ENCODE measurements around the gene CLDN9.

The CLDN9 gene

GRCh38 chr16:2974319-2975056 is 38.2 kb upstream of the CLDN9 start:
- no peak for DNase-seq

GRCh38 chr16:2975161-2975795 is 37.4 kb upstream of the CLDN9 start:
- no peak for DNase-seq

- DNase-seq: no peak
These were observed 36.5 kb upstream of the CLDN9 start for GRCh38 chr16:2976201-2976600.

GRCh38 chr16:2976673-2977072 is 36.0 kb upstream of the CLDN9 start:
- DNase-seq: no peak

GRCh38 chr16:2977440-2977839 is 35.3 kb upstream of the CLDN9 start:
- no peak for DNase-seq

GRCh38 chr16:2979669-2980226 is 33.0 kb upstream of the CLDN9 start:
- DNase-seq: no peak

GRCh38 chr16:2980227-2981176 is 32.2 kb upstream of the CLDN9 start, which contains the start of gene PKMYT1:
Gene PKMYT1 (minus strand): TSS chr16:2980446. CDS start chr16:2979657, 789 bp downstream.
- peak; percentile 94 for DNase-seq

- no peak for DNase-seq
These were observed 31.4 kb upstream of the CLDN9 start for GRCh38 chr16:2981177-2981898.

- DNase-seq: no peak
These were observed 30.8 kb upstream of the CLDN9 start for GRCh38 chr16:2981899-2982250.

GRCh38 chr16:2982402-2982801 is 30.3 kb upstream of the CLDN9 start:
- DNase-seq: no peak

GRCh38 chr16:2983706-2984136 is 29.0 kb upstream of the CLDN9 start:
- DNase-seq: peak; percentile 69

GRCh38 chr16:2985462-2985861 is 27.3 kb upstream of the CLDN9 start:
- no peak for DNase-seq

- DNase-seq: no peak
These were observed 26.8 kb upstream of the CLDN9 start for GRCh38 chr16:2985893-2986355.

GRCh38 chr16:2986623-2987188 is 26.0 kb upstream of the CLDN9 start:
- DNase-seq: no peak

- DNase-seq: no peak
These were observed 25.4 kb upstream of the CLDN9 start for GRCh38 chr16:2987286-2987685.

GRCh38 chr16:2987833-2988232 is 24.9 kb upstream of the CLDN9 start:
- DNase-seq: no peak

GRCh38 chr16:2988590-2989099 is 24.1 kb upstream of the CLDN9 start:
- DNase-seq: no peak

- DNase-seq: no peak
These were observed 21.8 kb upstream of the CLDN9 start for GRCh38 chr16:2990891-2991290.

- no peak for DNase-seq
These were observed 21.0 kb upstream of the CLDN9 start for GRCh38 chr16:2991566-2992261.

- DNase-seq: no peak
These were observed 20.2 kb upstream of the CLDN9 start for GRCh38 chr16:2992383-2993081.
